A673 (cell line): ENCODE measurements around the gene ETAA1.

Experiments
- CTCF ChIP-seq: fragments of 300-800, 200-600 bp; sonication (generic); conservative IDR thresholded peaks from 2 replicates; pipeline ENCODE4 v1.5.1; 2017; ENCODE audit warnings: low read depth, mild to moderate bottlenecking, antibody characterized with exemption, low read length, moderate library complexity, mixed read lengths
- EZH2 ChIP-seq: fragments of 200-600 bp; sonication (generic); IDR thresholded peaks from 2 replicates; pipeline ENCODE4 v1.6.1; 2017; ENCODE audit warnings: borderline replicate concordance, low read depth, mild to moderate bottlenecking, mixed read lengths, antibody characterized with exemption, low read length; ENCODE audit not compliant: poor library complexity, severe bottlenecking

DNA sequence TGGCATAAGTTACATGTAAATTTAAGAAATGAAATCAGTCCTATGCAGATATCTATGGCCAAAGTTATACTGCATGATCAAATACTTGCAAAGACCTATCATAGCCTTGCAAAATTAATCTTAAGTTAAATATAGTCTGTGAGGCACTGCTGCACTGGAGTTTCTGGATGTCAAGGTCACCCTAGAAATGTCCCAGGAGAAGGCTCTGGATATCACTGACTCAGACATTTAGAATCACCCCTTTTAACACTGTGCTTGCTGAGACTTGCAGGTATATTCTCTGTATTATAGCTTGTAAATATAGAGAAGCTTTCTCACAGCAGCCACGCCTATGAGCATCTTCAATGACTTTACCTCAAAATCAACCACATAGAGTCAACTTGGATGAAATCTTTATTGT is 51.5 kb downstream of the ETAA1 start:
- TF ChIP-seq CTCF (no peak), EZH2 (no peak)
